ENCODE data around the gene JPT1.
"Not testable (repeated sequence)": the region's sequence is repeated elsewhere in the genome, so short reads cannot be mapped to it uniquely, and the experiment has no call there.

JPT1 gene

DNA sequence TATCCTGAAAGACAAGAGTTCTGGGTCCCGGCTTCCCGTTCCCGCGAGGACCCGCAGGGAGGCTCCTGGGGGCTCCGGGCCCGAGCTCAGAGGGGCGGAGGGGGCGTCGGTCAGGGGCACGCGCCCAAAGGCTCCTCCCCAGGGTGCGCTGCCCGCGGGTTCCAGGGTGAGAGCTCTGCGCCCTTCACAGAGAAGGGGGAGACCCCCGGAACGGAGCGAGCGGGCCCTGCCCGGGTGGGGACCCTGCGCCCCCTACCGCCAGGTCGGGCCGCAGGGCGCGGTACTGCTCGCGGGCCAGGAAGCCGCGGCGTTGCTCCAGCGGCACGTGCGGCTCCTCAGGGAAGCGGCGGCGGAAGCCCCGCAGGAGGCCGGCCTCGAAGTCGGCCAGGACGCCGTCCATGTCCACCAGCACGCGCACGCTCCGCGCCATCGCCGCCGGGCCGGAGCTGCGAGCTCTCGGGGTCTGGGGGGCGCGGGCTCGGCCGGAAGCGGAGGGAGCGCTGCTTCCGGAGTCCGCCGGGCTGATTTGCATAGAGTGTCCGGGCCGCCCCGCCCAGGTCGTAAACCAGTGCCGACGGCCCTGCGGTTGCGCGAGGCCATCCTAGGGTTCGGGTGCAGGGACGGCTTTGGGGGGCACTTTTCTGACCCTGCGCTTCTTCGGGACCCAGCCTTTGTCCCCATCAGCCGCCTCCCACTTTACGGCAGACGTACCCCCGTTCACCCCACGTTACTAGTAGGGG, 22.9 kb downstream of the JPT1 start, which contains the start of gene NT5C:
NT5C (minus strand) TSS at position 465 of the 740 bp plus-strand sequence; CDS start at position 430, 35 bp downstream.
- DNase-seq (ENCODE audit: extremely low spot score, insufficient read length, low read depth) (peak; percentile 86), FAIRE-seq (peak; percentile 79)

DNA sequence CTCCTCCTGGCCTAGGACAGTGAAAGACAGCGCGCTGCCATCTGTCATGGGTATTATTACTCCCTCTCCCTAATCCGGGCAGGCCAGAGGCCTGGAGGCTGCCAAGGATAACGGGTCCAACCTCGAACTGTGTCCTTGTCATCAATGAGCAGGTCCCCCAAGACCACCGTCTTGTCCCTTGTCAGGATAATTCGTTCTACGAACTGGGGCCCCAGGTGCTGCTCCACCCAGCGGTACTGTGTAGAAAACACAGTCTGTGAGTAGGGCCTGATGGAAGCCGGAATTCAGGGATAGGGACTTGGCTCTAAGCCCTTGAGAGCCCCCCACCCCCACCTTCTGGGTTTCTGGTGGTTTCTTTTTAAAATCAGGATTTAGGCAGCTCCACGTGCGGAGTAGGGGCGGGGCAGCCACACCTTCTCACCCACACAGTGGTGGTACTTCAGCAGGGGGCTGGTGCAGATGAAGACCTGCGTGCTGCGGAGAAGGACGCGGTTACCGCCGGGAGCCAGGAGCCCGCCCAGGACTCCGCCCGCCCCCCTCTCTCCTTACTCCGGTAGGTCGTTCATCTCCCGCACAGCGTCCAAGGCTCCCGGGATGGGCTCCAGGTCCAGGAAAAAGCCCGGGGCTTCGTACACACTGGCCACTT, 23.6 kb downstream of the JPT1 start:
- DNase-seq (ENCODE audit: extremely low spot score, insufficient read length, low read depth) (no peak), FAIRE-seq (no peak)

DNA sequence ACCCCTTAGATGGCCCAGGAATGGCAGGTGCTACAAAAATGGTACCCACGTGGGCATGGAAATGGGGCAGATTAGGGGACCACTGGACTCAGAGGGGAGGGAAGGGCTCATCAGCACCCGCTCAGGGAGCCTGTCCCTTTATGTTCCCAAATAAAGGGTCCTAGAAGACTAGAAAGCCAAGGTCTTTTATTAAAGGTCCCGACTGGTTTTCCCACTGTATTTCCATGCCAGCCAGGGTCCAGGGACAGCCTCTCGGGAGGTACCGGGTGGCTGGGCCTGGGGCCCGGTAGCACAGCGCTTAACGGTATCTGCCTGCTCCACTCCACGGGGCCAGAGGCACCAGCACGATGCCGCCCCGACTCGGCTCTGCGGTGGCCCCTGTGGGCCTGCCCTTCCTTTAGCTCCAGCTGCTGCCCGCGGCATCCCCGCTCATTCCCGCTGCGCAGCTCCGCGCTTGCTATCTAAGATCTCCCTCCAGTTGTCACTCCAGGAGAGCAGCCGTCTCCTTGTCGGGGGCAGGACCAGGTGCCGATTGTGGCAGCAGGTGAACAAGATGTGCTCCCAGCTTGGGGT, 24.2 kb downstream of the JPT1 start:
- FAIRE-seq, result no peak
- no peak for DNase-seq (ENCODE audit: extremely low spot score, insufficient read length, low read depth)

DNA sequence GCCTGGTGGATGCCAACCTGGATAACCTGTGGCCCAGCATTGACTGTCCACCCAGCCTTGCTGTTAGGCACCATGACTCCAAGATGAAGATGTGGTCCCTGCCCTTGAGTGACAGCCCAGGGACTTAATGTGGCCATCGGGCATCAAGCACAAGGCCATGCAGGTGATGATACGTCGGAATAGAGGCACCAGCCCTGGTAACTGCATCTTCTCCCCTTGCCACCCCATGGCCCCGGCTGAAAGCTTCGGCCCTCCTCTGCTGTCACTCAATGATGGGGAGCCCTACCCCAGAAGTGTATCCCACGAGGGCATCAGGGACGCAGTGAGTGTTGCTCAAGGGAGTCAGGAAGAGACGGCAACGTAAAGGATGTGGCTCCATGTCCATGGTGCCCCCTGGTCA, 24.7 kb downstream of the JPT1 start:
- no peak for FAIRE-seq
- DNase-seq (ENCODE audit: extremely low spot score, insufficient read length, low read depth), result no peak

DNA sequence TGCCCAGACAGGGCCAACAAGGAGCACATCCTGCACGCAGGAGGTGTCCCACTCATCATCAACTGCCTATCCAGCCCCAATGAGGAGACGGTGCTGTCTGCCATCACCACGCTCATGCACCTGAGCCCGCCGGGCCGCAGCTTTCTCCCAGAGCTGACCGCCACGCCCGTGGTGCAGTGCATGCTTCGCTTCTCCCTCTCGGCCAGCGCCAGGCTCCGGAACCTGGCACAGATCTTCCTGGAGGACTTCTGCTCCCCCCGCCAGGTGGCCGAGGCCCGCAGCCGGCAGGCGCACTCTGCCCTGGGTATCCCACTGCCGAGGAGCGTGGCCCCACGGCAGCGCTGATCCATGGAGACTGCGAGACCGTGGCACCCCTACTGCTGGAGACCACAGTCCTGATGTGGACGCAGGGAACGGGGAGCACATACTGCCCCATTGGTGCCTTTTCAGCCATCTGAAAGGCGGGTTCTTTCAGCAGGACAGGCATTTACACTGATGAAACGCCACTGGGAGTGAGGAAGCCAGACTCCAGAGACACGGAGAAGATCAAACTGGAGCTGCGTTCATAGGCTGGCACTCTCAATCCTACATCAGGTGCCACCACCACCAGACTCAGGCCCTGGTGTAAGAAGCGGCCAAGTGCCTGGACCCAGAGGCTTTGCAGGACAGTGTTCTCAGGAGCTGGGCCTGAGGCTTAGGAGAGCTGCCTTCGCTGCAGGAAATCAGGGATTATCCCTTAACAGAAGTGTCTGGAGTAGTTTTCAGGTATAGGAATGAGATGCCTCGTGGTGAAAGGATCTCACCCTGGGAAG, 25.4 kb downstream of the JPT1 start:
- DNase-seq (ENCODE audit: extremely low spot score, insufficient read length, low read depth), result no peak

DNA sequence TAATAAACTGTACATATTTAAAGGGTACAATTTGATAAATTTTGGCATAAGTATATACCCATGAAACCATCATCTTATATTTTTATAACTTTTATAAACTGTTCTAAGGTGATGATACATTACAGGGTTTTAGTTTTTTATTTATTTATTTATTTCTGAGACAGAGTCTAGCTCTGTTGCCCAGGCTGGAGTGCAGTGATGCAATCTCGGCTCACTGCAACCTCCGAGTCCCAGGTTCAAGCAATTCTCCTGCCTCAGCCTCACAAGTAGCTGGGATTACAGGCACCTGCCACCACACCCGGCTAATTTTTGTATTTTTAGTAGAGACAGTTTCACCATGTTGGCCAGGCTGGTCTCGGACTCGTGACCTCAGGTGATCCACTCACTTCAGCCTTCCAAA, 26.4 kb downstream of the JPT1 start:
- DNase-seq (ENCODE audit: extremely low spot score, insufficient read length, low read depth); FAIRE-seq: not testable (repeated sequence)

More for the DNA sequence above, 25.4 kb downstream of the JPT1 start:
- FAIRE-seq, result no peak

DNA sequence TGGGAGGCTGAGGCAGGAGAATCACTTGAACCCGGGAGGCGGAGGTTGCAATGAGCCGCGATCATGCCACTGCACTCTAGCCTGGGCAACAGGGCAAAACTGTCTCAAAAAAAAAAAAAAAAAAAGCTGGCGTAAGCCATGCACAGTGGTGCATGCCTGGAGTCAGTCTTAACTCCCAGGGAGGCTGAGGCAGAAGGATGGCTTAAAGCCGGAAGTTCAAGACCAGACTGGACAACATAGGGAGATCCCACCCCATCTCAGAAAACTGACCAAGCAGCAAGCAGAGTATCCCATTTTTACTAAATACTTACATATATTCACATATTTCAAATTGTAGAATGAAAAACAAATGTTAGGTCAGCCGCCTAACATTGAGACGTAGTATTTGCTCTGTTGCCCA, 27.4 kb downstream of the JPT1 start:
- DNase-seq (ENCODE audit: extremely low spot score, insufficient read length, low read depth) (no peak), FAIRE-seq (no peak)

DNA sequence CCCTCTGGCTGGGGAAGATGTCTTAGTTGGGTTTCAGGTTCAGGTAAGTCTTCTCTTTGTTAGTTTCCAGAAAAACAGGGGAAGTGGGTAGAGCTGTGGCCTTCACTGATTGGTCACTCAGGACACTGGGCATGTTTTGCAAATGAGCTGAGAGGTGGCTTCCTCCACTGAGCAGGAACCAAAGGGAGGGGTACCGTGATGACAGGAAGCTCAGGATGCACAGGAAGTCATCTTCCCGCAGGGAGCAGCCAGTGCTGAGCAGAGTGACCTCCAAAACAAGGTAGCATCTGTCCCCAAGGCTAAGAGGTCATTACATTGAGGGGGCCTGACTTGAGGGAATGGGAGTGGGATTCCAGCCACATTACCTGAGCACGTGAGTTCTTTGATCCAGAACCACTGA, 28.3 kb downstream of the JPT1 start:
- FAIRE-seq (peak; percentile 36), DNase-seq (ENCODE audit: extremely low spot score, insufficient read length, low read depth) (no peak)

DNA sequence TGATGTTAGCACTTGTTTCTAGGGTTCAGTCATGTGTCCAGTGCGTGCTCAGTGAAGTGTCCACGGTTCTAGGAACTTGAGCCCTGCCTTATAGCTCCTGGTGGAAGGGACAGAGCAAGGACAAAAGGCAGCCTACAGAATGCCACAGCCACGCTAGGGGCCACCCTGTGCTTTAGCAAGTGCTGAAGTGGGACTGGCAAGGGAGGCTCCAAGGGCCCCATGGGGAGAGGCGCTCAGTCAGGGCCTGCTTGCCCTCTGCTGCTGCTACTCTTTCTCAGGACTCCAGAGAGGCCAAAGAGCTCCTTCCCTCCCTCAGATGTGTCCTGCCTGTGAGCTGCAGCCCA, 29.5 kb downstream of the JPT1 start:
- no peak for DNase-seq (ENCODE audit: extremely low spot score, insufficient read length, low read depth)
- no peak for FAIRE-seq

DNA sequence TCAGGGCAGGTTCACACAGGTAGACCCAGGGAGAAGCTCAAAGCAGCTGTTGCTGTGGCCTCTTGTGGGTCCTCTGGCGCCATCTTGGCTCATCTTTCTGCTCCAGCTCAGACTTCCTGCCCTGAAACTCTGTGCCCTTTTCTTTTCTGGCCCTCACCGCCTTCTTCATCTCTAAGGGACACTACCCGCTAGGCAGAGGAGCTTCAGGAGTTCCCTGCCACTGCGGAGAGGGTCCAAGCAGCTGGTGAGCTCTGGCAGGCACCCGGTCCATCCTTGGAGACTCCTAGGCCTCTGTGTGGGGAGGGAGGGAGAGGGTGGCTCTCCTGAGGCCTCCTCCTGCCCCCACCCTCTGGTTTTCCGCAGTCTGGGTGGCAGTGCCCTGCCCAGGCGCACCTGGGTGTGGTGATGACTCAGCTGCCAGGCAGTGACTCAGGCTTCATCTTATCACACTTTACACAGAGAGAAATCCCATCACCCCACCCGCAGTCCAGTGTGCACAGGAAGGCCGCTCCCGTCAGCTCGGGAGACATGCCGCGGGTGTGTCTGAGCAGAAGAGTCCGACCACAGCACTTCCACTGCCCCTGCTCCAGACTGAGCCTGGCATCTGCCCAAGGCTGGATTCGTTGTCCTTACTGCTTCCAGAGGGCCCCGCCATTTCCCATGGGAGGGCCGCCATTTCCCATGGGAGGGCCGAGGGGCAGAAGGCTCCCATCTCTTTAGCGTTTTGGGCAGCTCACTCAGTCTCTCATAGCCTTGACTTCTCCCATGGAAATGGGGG, 30.1 kb downstream of the JPT1 start:
- no peak for DNase-seq (ENCODE audit: extremely low spot score, insufficient read length, low read depth)

DNA sequence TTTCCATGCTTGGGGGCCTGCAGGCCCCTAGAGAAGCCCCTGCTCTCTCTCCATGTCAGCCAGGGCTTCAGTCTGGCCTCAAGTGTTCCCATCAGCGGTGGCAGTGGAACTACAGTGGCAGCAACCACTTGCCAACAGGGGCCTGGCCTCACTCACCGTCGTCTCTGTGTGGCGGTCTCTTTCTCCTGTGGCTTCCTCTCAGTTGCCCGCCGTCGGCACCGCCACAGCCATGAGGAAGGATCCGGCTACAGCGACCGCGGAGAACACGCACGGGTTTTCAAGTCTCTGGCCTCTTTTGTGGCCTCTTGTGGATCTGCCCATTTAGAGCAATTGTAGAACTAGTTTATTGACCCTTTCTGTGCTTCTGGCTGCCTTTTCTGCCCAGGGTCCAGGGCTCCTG, 36.0 kb downstream of the JPT1 start:
- FAIRE-seq, result no peak

More for the DNA sequence above, 30.1 kb downstream of the JPT1 start:
- FAIRE-seq, result no peak

DNA sequence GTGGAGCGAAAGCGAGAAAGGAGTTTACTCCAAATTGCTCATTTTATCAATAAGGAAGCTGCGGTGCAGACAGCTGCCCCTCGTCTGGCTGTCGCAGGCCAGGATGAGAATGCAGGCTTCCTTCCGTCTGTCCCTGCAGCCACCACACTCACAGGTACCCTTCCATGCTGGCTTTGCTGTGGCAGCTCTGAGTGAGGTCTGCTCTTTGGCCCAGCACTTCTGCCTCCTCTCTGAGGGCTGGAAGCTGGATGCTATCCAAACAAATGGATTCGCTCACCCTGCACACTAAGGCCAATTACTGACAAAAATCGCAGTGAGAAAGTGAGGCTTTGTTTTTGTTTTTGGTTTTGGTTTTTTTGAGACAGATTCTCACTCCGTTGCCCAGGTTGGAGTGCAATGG, 37.6 kb downstream of the JPT1 start:
- DNase-seq (ENCODE audit: extremely low spot score, insufficient read length, low read depth), result no peak

More for the DNA sequence above, 36.0 kb downstream of the JPT1 start:
- no peak for DNase-seq (ENCODE audit: extremely low spot score, insufficient read length, low read depth)

DNA sequence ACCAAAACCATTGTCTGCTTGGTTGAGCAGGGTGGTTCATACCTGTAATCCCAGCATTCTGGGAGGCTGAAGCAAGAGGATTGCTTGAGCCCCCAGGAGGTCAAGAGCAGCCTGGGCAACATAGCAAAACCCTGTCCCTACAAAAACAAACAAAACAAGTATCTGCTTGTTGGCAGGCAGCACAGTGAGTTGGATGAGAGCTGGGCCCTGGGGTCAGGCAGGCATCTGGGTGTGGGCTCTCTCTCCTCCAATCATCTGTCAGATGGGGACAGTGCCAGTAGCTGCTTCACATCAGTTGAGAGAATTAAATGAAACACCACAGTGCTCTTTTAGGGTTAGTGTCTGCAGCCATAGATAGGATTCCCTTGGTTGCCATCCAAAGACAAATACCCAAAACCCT, 38.8 kb downstream of the JPT1 start:
- FAIRE-seq (no peak), DNase-seq (ENCODE audit: extremely low spot score, insufficient read length, low read depth) (no peak)

More for the DNA sequence above, 37.6 kb downstream of the JPT1 start:
- FAIRE-seq, result no peak

DNA sequence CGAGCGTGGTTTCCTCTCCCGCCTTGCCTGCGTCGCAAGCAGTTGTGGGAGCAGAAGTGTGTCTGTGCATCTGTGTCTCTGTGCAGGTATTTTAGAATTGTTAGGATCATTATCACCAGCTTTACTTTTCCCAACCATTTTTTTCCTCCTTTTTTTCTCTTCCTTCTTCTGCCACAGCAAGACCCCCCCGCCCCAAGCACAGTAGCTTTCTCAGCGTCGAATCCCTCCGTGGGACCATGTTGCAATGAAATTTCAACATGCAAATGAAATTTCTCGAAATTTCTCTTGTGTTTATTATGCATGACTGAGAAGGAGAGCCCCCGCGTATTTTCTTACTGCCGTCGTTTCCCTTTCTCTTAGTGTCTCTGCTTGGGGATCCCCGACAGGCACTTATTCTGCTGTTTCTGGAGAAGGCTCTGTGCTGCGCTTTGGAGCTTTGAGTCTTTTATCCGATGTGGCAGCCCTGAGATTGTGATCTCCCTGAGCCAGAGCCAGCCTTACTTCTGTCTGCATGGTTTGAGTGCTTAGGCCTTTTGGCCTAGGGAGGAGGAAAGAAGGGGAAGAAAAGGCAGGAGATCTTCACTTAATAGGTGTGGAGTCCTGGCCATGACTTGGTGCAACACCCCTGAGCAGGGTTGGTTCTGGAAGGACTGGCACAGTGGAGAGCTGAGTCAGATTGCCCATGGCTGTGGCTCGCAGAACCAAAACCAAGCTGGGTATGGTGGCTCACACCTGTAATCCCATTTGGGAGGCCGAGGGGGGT, 39.6 kb downstream of the JPT1 start:
- DNase-seq (ENCODE audit: extremely low spot score, insufficient read length, low read depth), result no peak

DNA sequence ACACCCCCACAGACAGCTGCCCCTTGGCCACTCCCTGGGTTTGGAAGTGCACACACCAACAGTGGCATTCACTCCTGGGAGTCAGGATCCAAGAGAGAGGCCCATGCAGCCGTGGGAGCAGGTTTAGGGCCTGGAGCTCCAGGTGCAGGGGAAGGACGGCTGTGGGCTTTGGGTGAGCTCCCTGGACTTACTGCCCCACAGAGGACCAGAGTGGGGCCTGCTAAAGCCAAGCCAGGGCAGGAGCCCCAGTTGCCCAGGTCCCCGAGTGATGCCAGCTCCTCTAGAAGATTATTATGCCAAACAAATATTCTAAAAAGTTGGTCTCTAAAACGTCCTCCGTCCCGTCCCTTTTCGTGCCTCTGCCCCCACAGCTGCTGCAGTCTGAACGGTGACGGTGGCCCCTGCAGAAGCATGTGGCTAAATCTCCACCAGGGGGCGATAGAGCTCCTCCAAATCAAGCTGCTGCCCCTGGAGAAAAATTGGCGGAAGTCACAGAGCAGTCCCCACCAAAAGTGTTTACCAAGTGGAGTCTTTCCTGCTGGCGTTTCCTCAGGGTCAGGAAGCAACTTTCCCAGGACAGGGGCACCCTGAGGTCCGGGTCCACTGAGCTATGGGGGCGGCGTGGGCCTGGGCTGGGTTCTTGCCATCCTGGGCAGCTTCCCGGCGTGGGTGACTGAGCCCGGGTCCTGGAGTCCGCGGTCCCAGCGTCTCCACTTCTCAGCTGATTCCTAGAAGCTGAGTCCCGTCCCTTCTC, 40.3 kb downstream of the JPT1 start:
- peak; percentile 91 for FAIRE-seq
- DNase-seq (ENCODE audit: extremely low spot score, insufficient read length, low read depth), result peak; percentile 59

More for the DNA sequence above, 39.6 kb downstream of the JPT1 start:
- FAIRE-seq, result peak; percentile 42

DNA sequence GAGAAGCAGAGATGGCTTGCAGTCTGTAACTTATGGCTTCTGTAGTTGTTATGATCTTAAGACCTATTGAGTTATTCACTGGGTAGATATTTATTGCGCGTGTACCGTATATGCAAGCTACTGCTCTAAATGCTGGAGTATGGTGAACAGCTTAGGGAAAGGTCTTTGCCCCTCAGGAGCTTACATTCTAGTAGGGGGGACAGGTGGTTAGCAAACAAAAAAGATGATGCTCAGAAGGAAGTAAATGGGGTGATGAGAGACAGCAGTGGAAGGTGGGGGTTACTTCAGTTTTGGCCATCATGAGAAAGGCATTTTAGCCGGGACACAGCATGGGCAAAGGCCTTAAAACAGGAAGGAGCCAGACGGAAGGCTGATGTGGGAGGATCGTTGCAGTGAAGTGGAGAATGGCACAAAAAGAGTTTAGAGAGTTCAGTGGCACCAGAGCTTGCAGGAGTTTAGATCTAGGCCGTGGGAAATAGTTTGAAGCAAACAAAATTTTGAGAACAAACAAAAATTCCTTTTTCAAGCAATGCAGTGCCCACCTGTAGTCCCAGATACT, 42.5 kb downstream of the JPT1 start:
- no peak for DNase-seq (ENCODE audit: extremely low spot score, insufficient read length, low read depth)
- FAIRE-seq, result no peak

DNA sequence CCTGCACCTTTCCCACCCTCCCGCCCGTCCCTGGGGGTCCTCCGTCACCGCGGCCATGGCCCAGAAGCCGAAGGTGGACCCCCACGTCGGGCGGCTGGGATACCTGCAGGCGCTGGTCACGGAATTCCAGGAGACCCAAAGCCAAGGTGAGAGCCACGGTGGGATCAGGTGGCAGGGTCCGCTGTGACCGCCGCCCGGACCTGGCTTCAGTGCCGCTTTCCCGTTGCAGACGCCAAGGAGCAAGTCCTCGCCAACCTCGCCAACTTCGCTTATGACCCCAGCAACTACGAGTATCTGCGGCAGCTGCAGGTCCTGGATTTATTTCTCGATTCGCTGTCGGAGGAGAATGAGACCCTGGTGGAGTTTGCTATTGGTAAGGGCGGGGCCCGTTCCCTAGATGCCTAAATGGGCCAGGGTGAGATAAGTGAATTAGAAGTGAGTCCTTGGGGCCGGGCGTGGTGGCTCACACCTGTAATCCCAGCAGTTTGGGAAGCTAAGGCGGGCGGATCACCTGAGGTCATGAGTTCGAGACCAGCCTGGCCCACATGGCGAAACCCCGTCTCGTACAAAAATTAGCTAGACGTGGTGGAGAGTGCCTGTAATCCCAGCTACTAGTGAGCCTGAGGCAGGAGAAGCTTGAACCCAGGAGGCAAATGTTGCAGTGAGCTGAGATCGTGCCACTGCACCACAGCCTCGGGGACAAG, 43.9 kb downstream of the JPT1 start:
- no peak for DNase-seq (ENCODE audit: extremely low spot score, insufficient read length, low read depth)
- FAIRE-seq, result no peak

All from GM18507 (cell line).